GM21619 (cell line): ENCODE measurements around the gene PPP2R2C.

Experiments
- ATAC-seq: cut with Tn5 transposase; IDR thresholded peaks from one replicate; pipeline ENCODE4 v1.9.1; 2021; ENCODE audit not compliant: unreplicated experiment

The PPP2R2C gene

GRCh38 chr4:6404611-6405396 lies 67.6 kb downstream of the PPP2R2C start:
- no peak for ATAC-seq

GRCh38 chr4:6403400-6403685 lies 69.1 kb downstream of the PPP2R2C start:
- no peak for ATAC-seq

- ATAC-seq, result no peak
Measured at GRCh38 chr4:6402566-6403399, 69.6 kb downstream of the PPP2R2C start.

GRCh38 chr4:6401797-6402196 lies 70.6 kb downstream of the PPP2R2C start:
- ATAC-seq, result no peak

- no peak for ATAC-seq
Measured at GRCh38 chr4:6396696-6397236, 75.6 kb downstream of the PPP2R2C start.

GRCh38 chr4:6395466-6396228 lies 76.8 kb downstream of the PPP2R2C start:
- ATAC-seq, result no peak

- ATAC-seq, result no peak
Measured at GRCh38 chr4:6394671-6395081, 77.7 kb downstream of the PPP2R2C start.

GRCh38 chr4:6393544-6394475 lies 78.6 kb downstream of the PPP2R2C start:
- no peak for ATAC-seq

GRCh38 chr4:6393066-6393465 lies 79.3 kb downstream of the PPP2R2C start:
- ATAC-seq, result no peak

GRCh38 chr4:6392407-6392806 lies 80.0 kb downstream of the PPP2R2C start:
- ATAC-seq, result no peak

GRCh38 chr4:6391852-6392188 lies 80.6 kb downstream of the PPP2R2C start:
- ATAC-seq, result no peak

GRCh38 chr4:6391186-6391851 lies 81.1 kb downstream of the PPP2R2C start:
- ATAC-seq, result no peak

- ATAC-seq, result no peak
Measured at GRCh38 chr4:6390356-6390755, 82.1 kb downstream of the PPP2R2C start.

GRCh38 chr4:6389142-6389825 lies 83.1 kb downstream of the PPP2R2C start:
- no peak for ATAC-seq

GRCh38 chr4:6388713-6389112 lies 83.7 kb downstream of the PPP2R2C start:
- ATAC-seq, result no peak

- ATAC-seq, result no peak
Measured at GRCh38 chr4:6387946-6388345, 84.5 kb downstream of the PPP2R2C start.

- no peak for ATAC-seq
Measured at GRCh38 chr4:6386091-6386490, 86.3 kb downstream of the PPP2R2C start.

GRCh38 chr4:6385288-6385687 lies 87.1 kb downstream of the PPP2R2C start:
- no peak for ATAC-seq

GRCh38 chr4:6384541-6384940 lies 87.9 kb downstream of the PPP2R2C start:
- no peak for ATAC-seq
